BLaER1 (cell line): ENCODE measurements around the gene CD3G.

Experiments
- H3K27ac ChIP-seq: shearing (Covaris generic); formaldehyde crosslinking; 2 replicates; pipeline ENCODE4 v1.8.1; 2022
- H3K27me3 ChIP-seq: shearing (Covaris generic); formaldehyde crosslinking; 2 replicates; pipeline ENCODE4 v1.8.1; 2022
- H3K36me3 ChIP-seq: shearing (Covaris generic); formaldehyde crosslinking; 2 replicates; pipeline ENCODE4 v1.8.1; 2022
- H3K4me1 ChIP-seq: shearing (Covaris generic); formaldehyde crosslinking; 2 replicates; pipeline ENCODE4 v1.8.1; 2022
- H3K4me2 ChIP-seq: shearing (Covaris generic); formaldehyde crosslinking; 2 replicates; pipeline ENCODE4 v1.8.1; 2022
- H3K4me3 ChIP-seq: shearing (Covaris generic); formaldehyde crosslinking; 2 replicates; pipeline ENCODE4 v1.8.1; 2022
- H3K9ac ChIP-seq: shearing (Covaris generic); formaldehyde crosslinking; 2 replicates; pipeline ENCODE4 v1.8.1; 2022
- H3K9me3 ChIP-seq: shearing (Covaris generic); formaldehyde crosslinking; 2 replicates; pipeline ENCODE4 v1.8.1; 2022
- H4K20me1 ChIP-seq: shearing (Covaris generic); formaldehyde crosslinking; 2 replicates; pipeline ENCODE4 v1.8.1; 2022
- Cebpa-rat ChIP-seq: shearing (Covaris generic); IDR thresholded peaks from 2 replicates; pipeline ENCODE4 v1.8.1; 2022

Gene CD3G

DNA sequence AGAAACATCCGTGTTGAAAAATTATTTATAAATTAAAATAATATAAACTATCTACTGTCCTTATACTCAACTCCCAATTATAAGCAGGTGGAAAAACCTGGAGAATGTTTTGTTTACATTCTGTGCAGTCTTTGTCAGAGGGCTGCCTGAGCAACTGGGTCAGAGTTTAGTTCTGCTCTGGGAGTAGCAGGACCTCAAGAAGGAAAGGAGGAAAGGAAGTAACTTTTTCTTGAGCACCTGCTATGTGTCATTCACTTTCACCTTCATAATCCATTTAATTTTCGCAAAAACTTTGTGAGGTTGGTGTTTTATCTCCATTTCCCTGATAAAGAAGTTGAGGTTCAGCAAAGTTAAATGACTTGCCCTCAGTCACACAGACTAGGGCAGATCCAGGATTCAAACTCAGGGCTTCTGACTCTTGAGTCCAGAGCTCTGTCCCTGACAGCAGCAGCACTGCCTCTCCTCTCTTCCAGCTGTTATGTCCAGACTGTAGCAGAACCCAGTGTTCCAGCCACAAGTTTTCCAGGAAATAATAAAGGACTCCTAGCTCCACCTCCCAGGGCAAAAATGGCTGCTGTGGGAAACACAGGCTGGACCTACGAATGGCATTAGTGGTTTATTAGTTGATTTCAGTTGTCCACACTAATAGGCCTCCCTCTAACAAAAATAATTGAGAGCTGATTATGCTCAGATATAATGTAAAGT is 33.2 kb upstream of the CD3G start:
- H3K9ac ChIP-seq = no peak overlapping the region
- no peaks in the 10 kb centered on the region for H4K20me1 ChIP-seq
- no peak overlapping the region for H3K4me2 ChIP-seq
- H3K4me3 ChIP-seq = no peak overlapping the region
- H3K36me3 ChIP-seq = no peaks in the 10 kb centered on the region
- peaks cover 40% of the 10 kb centered on the region for H3K4me1 ChIP-seq
- H3K27me3 ChIP-seq = no peaks in the 10 kb centered on the region
- H3K9me3 ChIP-seq = no peaks in the 10 kb centered on the region
- TF ChIP-seq Cebpa-rat = no peak
- no peak overlapping the region for H3K27ac ChIP-seq

DNA sequence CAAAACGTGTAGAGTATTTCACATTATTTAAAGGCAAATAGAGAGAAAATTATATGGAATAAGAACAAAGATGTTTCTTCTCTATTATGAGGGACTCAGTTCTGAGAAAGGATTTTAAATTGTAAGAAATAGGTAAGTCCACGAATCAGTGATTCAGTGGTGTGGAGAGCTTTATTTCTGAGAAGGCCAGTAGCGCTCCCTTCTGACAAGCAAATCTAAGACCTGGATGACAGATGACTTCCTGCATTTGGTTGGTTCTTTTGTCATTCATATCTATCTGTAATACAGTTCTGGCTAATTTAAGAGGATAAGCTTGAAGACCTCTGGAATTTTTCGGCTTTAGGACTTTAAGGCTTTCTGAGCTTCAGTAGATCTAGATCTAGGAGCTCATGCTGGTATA is 32.6 kb upstream of the CD3G start:
- no peaks in the 10 kb centered on the region for H4K20me1 ChIP-seq
- no peak overlapping the region for H3K4me3 ChIP-seq
- H3K9ac ChIP-seq = no peak overlapping the region
- TF ChIP-seq Cebpa-rat = no peak
- no peaks in the 10 kb centered on the region for H3K9me3 ChIP-seq
- no peaks in the 10 kb centered on the region for H3K36me3 ChIP-seq
- no peak overlapping the region for H3K27ac ChIP-seq
- no peaks in the 10 kb centered on the region for H3K27me3 ChIP-seq
- peaks cover 45% of the 10 kb centered on the region for H3K4me1 ChIP-seq
- no peak overlapping the region for H3K4me2 ChIP-seq

DNA sequence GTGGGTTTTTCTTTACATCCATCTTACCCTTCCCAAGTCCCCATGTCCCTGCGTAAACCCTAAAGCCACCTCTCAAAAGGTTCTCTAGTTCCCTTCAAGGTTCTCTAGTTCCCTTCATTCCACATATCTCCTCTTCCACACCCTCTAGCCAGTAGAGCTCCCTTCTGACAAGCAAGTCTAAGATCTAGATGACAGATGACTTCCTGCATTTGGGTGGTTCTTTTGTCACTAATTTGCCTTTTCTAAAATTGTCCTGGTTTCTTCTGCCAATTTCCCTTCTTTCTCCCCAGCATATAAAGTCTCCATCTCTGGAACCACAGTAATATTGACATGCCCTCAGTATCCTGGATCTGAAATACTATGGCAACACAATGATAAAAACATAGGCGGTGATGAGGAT is 31.8 kb upstream of the CD3G start:
- Histone ChIP-seq H3K9me3 (no peaks in the 10 kb centered on the region), H3K4me3 (no peak overlapping the region), H3K36me3 (no peaks in the 10 kb centered on the region), H4K20me1 (no peaks in the 10 kb centered on the region), H3K4me1 (peaks cover 52% of the 10 kb centered on the region), H3K27ac (no peak overlapping the region), H3K27me3 (no peaks in the 10 kb centered on the region), H3K4me2 (peak overlapping the region; percentile 74; the same call in 1 of the 2 replicates), H3K9ac (no peak overlapping the region)
- no peak for TF ChIP-seq Cebpa-rat

DNA sequence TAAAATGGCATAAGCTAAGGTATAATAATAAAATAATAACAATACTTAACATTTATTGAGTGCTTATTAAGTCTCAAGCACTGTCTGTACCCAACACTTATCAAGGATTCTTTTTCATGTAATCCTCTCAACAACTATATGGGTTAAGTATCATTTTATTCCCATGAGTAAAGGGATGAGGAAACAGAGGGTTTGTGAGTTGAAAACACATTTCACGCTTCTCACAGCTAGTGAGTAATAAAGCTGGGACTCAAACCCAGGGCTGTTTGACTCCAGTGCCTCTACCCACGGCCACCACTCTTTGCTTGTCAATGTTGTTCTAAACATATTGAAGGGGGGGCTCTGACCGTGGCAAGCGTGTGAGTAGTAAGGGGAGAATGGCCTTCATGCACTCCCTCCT is 30.9 kb upstream of the CD3G start:
- peak overlapping the region; percentile 74 for H3K4me2 ChIP-seq
- no peaks in the 10 kb centered on the region for H3K27me3 ChIP-seq
- H3K4me1 ChIP-seq = peaks cover 61% of the 10 kb centered on the region
- TF ChIP-seq Cebpa-rat = no peak
- H3K36me3 ChIP-seq = no peaks in the 10 kb centered on the region
- no peak overlapping the region for H3K9ac ChIP-seq
- H3K9me3 ChIP-seq = no peaks in the 10 kb centered on the region
- H3K4me3 ChIP-seq = no peak overlapping the region
- H4K20me1 ChIP-seq = no peaks in the 10 kb centered on the region
- H3K27ac ChIP-seq = peak overlapping the region; percentile 51; the same call in 1 of the 2 replicates

DNA sequence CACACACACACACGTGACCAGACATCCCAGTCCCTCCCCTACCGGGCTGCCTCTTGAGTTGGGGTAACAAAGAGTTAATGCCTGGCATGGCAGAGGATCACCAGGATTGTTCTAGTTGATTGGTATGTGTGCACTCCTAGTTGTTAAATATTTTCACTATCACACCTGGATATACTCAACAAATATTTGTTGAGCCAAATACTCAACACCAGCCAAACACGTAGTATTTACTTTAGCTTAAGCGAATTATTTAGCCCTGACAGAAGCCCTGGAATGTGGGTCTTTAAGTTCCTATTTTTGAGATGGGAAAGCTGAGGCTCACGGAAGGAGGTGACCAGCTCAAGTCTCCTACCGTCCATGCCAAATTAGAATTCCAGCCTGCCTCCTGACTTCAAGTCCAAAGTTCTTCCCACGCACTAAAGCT is 29.1 kb upstream of the CD3G start:
- Histone ChIP-seq H3K27me3 (no peaks in the 10 kb centered on the region), H3K4me1 (peaks cover 78% of the 10 kb centered on the region), H3K9ac (peak overlapping the region; percentile 55; the same call in 1 of the 2 replicates), H3K9me3 (no peaks in the 10 kb centered on the region), H3K27ac (peak overlapping the region; percentile 83), H4K20me1 (no peaks in the 10 kb centered on the region), H3K36me3 (no peaks in the 10 kb centered on the region), H3K4me2 (peak overlapping the region; percentile 74), H3K4me3 (peak overlapping the region; percentile 23; the same call in 1 of the 2 replicates)
- no peak for TF ChIP-seq Cebpa-rat

DNA sequence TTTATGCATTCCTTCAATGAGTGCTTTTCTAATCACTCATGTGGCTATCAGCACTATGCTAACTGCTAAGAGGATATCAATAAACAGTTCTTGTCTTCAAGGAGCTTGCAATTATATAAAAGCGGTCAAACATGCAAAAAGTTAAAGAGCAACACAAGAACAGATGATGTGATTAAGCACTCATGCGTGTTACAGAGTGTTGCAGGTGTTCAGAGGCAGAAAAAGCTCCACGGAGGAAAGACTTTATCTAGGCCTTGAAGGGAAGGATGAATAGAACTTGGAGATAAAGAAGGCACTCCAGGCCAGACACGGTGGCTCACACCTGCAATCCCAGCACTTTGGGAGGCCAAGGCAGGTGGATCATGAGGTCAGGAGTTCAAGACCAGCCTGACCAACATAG is 26.0 kb upstream of the CD3G start:
- H3K36me3 ChIP-seq = no peaks in the 10 kb centered on the region
- no peak overlapping the region for H3K4me3 ChIP-seq
- peak overlapping the region; percentile 55 for H3K27ac ChIP-seq
- H3K4me2 ChIP-seq = peak overlapping the region; percentile 74
- no peaks in the 10 kb centered on the region for H4K20me1 ChIP-seq
- TF ChIP-seq Cebpa-rat = no peak
- H3K27me3 ChIP-seq = no peaks in the 10 kb centered on the region
- peaks cover 83% of the 10 kb centered on the region for H3K4me1 ChIP-seq
- H3K9ac ChIP-seq = no peak overlapping the region
- no peaks in the 10 kb centered on the region for H3K9me3 ChIP-seq

DNA sequence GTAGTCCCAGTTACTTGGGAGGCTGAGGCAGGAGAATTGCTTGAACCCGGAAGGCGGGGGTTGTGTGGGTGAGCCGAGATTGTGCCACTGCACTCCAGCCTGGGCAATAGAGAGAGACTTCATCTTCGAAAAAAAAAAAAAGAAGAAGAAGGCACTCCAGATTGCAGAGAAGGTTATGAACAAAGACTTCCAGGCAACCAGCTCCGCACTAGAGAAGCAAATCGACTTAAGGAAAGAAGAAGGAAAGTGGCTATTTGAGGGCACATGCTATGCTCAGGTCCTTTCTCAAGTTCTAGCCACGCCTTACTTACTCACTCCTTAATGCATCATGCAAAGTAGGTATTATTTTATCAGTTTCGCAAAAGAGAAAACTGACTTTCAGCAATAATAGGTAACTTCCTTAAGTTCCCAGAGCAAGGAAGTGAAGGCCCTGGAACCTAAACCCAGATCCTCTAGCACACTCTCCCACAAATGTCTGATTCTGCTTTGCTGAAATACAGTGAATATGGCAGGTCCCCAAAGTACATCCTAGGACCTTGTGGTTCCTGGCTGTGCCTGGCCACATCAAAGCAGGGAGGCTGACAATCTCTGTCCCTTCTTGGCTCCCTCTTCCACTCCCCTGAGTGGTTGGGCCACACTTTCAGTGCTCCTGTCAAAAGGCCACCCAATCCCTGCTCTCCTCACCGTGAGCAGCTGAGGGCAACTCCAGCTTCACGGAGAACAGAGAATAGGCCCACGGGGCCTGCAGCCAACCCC is 25.4 kb upstream of the CD3G start:
- H3K36me3 ChIP-seq = no peaks in the 10 kb centered on the region
- no peak overlapping the region for H3K4me3 ChIP-seq
- peaks cover 77% of the 10 kb centered on the region for H3K4me1 ChIP-seq
- H3K9ac ChIP-seq = no peak overlapping the region
- no peaks in the 10 kb centered on the region for H3K9me3 ChIP-seq
- H3K27me3 ChIP-seq = no peaks in the 10 kb centered on the region
- peak overlapping the region; percentile 66 for H3K27ac ChIP-seq
- no peak for TF ChIP-seq Cebpa-rat
- peak overlapping the region; percentile 74 for H3K4me2 ChIP-seq
- no peaks in the 10 kb centered on the region for H4K20me1 ChIP-seq

DNA sequence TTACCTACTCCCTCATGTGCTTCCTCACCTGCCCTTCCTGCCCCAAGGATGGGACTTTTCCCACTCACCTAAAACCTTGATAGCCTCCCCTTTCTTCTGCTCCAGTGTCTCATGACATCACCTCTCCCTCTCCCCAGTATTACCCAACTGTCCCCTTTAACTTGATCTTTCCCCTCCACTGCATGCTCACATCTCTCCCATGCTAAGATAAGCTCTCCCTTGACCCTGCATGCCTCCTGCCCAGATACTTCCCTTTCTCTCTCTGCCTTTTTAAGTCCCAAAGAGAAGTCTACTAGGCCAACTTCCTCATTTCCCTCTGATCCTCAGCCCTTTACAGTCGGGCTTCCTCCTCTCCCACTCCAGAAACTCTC is 24.8 kb upstream of the CD3G start:
- peak overlapping the region; percentile 74 for H3K4me2 ChIP-seq
- no peak for TF ChIP-seq Cebpa-rat
- H3K9ac ChIP-seq = no peak overlapping the region
- no peaks in the 10 kb centered on the region for H3K36me3 ChIP-seq
- H3K27ac ChIP-seq = peak overlapping the region; percentile 66
- H4K20me1 ChIP-seq = no peaks in the 10 kb centered on the region
- H3K4me1 ChIP-seq = peaks cover 71% of the 10 kb centered on the region
- H3K4me3 ChIP-seq = no peak overlapping the region
- no peaks in the 10 kb centered on the region for H3K9me3 ChIP-seq
- H3K27me3 ChIP-seq = no peaks in the 10 kb centered on the region

DNA sequence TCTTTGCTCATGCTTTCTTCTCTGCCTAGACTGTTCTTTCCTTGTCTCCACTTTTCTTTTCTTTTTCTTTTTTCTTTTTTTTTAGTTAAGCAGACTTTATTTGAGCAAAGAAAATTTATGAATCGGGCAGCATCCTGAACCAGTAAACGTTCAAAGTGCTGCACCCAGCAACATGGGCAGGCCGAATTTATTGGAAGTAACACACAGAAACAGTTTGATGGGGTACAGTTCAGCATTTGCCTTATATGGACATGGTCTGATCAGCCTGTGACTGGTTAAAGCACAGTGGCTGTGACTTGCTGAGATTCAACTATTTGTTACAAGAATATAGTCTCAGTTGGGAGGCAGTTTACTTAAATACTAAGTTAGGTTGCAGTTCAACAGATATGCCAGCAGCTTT is 23.6 kb upstream of the CD3G start:
- TF ChIP-seq Cebpa-rat = no peak
- H3K36me3 ChIP-seq = no peaks in the 10 kb centered on the region
- no peaks in the 10 kb centered on the region for H3K27me3 ChIP-seq
- no peak overlapping the region for H3K4me2 ChIP-seq
- no peak overlapping the region for H3K4me3 ChIP-seq
- no peaks in the 10 kb centered on the region for H4K20me1 ChIP-seq
- no peak overlapping the region for H3K9ac ChIP-seq
- peaks cover 59% of the 10 kb centered on the region for H3K4me1 ChIP-seq
- no peaks in the 10 kb centered on the region for H3K9me3 ChIP-seq
- no peak overlapping the region for H3K27ac ChIP-seq

DNA sequence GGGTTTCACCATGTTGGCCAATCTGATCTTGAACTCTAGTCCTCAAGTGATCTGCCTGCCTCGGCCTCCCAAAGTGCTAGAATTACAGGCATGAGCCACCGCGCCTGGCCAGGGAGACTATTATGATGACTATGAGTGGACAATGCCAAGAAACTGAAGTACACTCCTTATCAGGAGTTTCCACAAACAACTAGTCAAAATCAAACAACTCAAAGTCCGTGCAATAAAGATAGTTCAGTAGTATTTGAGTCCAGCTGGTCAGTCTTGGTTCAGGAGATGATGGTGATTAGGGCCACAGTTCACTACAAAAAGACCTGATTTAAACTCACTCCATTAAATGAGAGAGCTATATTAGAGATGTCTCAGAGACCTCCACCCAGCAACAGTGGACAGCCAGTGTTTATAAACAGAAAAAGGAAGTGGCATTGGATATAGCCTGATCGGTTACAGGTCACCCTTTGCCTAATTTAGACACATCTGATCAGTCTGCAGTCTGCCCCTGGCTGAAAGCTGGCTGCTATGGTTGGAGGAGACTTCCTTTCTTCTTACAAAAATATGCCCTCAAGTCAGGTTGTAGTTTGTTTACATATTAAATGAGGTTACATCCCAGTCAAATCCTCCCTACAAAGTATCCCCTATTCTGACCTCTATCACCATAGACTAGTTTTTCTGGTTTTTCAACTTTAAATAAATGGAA is 22.6 kb upstream of the CD3G start:
- no peaks in the 10 kb centered on the region for H3K36me3 ChIP-seq
- no peak for TF ChIP-seq Cebpa-rat
- peak overlapping the region; percentile 37 for H3K4me2 ChIP-seq
- H3K4me1 ChIP-seq = peaks cover 49% of the 10 kb centered on the region
- H3K27me3 ChIP-seq = no peaks in the 10 kb centered on the region
- no peak overlapping the region for H3K9ac ChIP-seq
- H3K27ac ChIP-seq = no peak overlapping the region
- no peak overlapping the region for H3K4me3 ChIP-seq
- no peaks in the 10 kb centered on the region for H3K9me3 ChIP-seq
- H4K20me1 ChIP-seq = no peaks in the 10 kb centered on the region
